Vagina (tissue), 2 donors: ENCODE results near the gene STK24.

Source experiments
- CTCF ChIP-seq, 3 experiments: fragments of 450-650 bp in 2 of 3; fragments of 200-600 bp in 1 of 3; sonication (generic) in 1 of 3; IDR thresholded peaks; one replicate each; pipeline ENCODE4 v1.5.1; 2017 to 2019; ENCODE audit warnings: antibody characterized with exemption in 3 of 3, mild to moderate bottlenecking in 2 of 3, moderate library complexity in 2 of 3
- POLR2A ChIP-seq, 2 donors: fragments of 450-650 bp; IDR thresholded peaks; one replicate each; pipeline ENCODE4 v1.6.1; 2017; ENCODE audit warnings: antibody characterized with exemption in 2 of 2, mild to moderate bottlenecking in 2 of 2, moderate library complexity in 2 of 2
- POLR2AphosphoS5 ChIP-seq, 2 donors: sonication (generic); formaldehyde crosslinking; IDR thresholded peaks; one replicate each; pipeline ENCODE4 v1.9.0; 2017; ENCODE audit warnings: antibody characterized with exemption in 2 of 2, mild to moderate bottlenecking in 2 of 2, low read depth in 1 of 2; ENCODE audit not compliant: insufficient read depth in 1 of 2

DNA sequence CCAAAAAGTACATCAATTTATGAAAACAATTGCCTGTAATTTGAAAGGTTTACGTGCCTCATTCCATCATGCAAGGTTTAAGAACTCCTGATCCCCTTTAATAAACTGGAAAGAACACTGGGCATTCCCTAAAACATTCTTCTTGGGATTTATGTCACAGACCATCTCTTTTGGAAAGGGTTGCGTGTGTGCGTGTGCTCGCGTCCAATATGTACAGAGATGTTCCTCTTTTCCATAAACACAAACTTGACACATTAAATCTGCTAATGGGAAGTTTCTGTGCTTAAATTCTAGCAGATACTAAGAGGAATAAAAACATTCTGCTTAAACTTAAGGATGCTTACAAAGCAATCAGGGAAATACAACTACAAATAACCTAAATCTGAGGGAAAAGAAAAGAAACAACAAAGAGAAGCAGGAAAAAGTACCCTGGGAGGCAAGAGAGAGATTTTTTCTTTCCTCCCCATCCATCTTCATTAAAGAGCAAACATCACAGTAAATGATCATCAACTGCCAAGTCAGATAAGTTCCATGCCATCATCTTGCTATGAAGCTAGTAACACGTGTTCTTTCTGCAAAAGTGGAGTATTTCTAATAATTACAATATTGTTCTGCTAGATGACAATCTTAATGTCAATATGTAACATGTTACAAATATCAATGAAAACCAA, 83.7 kb downstream of the STK24 start:
- TF ChIP-seq CTCF (IDR thresholded peaks at IDR 0.05) (no peak), POLR2A (IDR thresholded peaks at IDR 0.05) (no peak), POLR2AphosphoS5 (IDR thresholded peaks at IDR 0.05; ENCODE audit: insufficient read depth in 1 of 2, low read depth in 1 of 2) (no peak)
